ENCODE data around the gene IFT122. TPM values are rescaled to one million over a fixed set of nuclear protein-coding genes. Genes with fewer than 3 reads are reported as not detected.
"Not testable (repeated sequence)": the region's sequence is repeated elsewhere in the genome, so short reads cannot be mapped to it uniquely, and the experiment has no call there.

Gene IFT122
- total RNA-seq, 1 donor from 2014 or later, result 19.2 TPM

GRCh38 chr3:129540776-129541516 lies 100.9 kb downstream of the IFT122 start:
- TF ChIP-seq, protein P1, sequence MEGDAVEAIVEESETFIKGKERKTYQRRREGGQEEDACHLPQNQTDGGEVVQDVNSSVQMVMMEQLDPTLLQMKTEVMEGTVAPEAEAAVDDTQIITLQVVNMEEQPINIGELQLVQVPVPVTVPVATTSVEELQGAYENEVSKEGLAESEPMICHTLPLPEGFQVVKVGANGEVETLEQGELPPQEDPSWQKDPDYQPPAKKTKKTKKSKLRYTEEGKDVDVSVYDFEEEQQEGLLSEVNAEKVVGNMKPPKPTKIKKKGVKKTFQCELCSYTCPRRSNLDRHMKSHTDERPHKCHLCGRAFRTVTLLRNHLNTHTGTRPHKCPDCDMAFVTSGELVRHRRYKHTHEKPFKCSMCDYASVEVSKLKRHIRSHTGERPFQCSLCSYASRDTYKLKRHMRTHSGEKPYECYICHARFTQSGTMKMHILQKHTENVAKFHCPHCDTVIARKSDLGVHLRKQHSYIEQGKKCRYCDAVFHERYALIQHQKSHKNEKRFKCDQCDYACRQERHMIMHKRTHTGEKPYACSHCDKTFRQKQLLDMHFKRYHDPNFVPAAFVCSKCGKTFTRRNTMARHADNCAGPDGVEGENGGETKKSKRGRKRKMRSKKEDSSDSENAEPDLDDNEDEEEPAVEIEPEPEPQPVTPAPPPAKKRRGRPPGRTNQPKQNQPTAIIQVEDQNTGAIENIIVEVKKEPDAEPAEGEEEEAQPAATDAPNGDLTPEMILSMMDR (IDR thresholded peaks at IDR 0.05), result no peak
- H3K36me3 Mint-ChIP-seq (ENCODE audit: low read depth), result no peaks in the 10 kb centered on the region
- DNase-seq (no peak), ATAC-seq (ENCODE audit: low read depth) (no peak)
- H3K27me3 Mint-ChIP-seq, result no peaks in the 10 kb centered on the region
- H3K4me3 Mint-ChIP-seq, result no peak overlapping the region
- intact Hi-C loops (cut with micrococcal nuclease), result no loop called here
- ChIA-PET CTCF (no interaction called here), POLR2A (no interaction called here)
- H3K27ac Mint-ChIP-seq, result no peak overlapping the region
- H3K4me1 Mint-ChIP-seq, result no peaks in the 10 kb centered on the region
- H3K9me3 Mint-ChIP-seq, result no peaks in the 10 kb centered on the region

GRCh38 chr3:129542747-129543146 lies 102.7 kb downstream of the IFT122 start:
- no peaks in the 10 kb centered on the region for H3K27me3 Mint-ChIP-seq
- intact Hi-C loops (cut with micrococcal nuclease), result no loop called here
- H3K9me3 Mint-ChIP-seq, result no peaks in the 10 kb centered on the region
- no peak overlapping the region for H3K27ac Mint-ChIP-seq
- DNase-seq, result no peak
- TF ChIP-seq, protein P1 (IDR thresholded peaks at IDR 0.05), result no peak
- H3K4me1 Mint-ChIP-seq, result no peaks in the 10 kb centered on the region
- ATAC-seq (ENCODE audit: low read depth), result no peak
- no peaks in the 10 kb centered on the region for H3K36me3 Mint-ChIP-seq (ENCODE audit: low read depth)
- ChIA-PET CTCF (no interaction called here), POLR2A (no interaction called here)
- no peak overlapping the region for H3K4me3 Mint-ChIP-seq

DNA sequence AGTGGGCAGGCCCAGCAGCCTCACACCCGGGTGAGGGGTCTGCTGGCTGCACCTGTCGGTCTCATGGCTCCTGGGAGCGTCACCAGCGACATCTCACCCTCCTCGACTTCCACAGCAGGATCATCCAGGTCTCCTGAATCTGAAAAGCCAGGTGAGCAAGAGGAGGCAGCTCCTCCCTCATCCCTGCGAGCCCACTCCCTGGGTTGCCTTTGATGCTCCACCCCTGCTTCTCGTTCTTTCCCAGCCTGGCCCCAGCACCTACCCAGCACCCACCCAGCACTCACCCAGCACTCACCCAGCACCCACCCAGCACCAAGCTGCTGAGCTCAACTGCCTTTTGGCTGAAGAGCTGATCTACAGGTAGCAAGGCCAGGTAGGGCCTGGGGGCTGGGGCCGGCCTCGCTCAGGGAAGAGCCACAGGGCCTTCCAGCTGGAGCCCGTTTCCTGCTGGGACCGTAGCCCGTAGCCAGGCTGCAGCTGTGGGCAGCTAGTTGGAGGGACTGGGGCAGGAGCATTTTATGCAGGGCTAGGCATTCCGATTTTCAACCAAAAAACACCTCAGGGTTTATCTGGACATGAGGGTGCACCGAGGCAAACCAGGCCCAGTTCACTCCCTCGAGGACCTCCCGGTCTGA lies 103.2 kb downstream of the IFT122 start, which contains the start of gene H1-8:
Gene H1-8, plus strand, starts transcription at position 20 of the 635 bp plus-strand sequence. Its CDS starts 44 bp downstream, at position 64.
- ATAC-seq (ENCODE audit: low read depth) (no peak), DNase-seq (no peak)
- no peaks in the 10 kb centered on the region for H3K36me3 Mint-ChIP-seq (ENCODE audit: low read depth)
- CTCF ChIA-PET, result no interaction called here
- no peaks in the 10 kb centered on the region for H3K4me1 Mint-ChIP-seq
- H3K4me3 Mint-ChIP-seq, result no peak within 1 kb of the TSS
- POLR2A ChIA-PET, result no interaction called here
- H3K27ac Mint-ChIP-seq, result no peak within 1 kb of the TSS
- TF ChIP-seq, protein P1 (IDR thresholded peaks at IDR 0.05), result no peak
- intact Hi-C loops (cut with micrococcal nuclease), result no loop called here
- no peaks in the 10 kb centered on the region for H3K9me3 Mint-ChIP-seq
- no peaks in the 10 kb centered on the region for H3K27me3 Mint-ChIP-seq

DNA sequence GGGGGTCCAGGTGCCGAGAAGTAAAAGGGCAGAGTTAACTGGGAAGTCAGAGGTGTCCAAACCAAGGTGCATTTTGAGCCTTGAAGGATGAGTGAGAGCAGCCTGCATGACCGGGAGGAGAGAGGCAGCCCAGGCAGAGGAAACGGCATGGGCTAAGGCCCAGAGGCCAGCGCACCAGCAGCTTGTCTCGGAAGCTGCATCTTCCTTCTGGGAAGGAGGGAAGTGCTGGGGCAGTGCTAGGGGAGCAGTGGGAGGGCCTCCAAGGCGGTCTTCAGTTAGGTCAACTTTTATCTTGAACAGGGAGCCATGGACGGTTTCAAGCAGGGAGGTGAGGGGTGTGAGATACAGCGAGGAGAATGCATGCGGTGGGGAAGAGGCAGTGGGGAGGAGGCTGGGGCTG lies 104.0 kb downstream of the IFT122 start:
- POLR2A ChIA-PET, result no interaction called here
- intact Hi-C loops (cut with micrococcal nuclease), result no loop called here

DNA sequence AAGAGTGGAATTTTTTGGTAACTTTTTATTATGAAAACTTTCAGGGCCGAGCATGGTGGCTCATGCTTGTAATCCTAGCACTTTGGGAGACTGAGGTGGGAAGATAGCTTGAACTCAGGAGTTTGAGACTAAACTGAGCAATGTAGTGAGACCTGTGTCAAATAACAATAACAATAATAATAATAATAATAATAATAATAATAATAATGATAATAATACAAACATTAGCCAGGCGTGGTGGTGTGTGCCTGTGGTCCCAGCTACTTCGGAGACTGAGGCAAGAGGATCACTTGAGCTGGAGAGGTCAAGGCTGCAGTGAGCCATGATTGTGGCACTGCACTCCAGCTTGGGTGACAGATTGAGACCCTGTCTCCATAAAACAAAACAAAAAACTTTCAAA lies 105.9 kb downstream of the IFT122 start:
- H3K9me3 Mint-ChIP-seq; H3K4me1 Mint-ChIP-seq; DNase-seq; H3K4me3 Mint-ChIP-seq; POLR2A ChIA-PET; H3K36me3 Mint-ChIP-seq (ENCODE audit: low read depth); ATAC-seq (ENCODE audit: low read depth); CTCF ChIA-PET; intact Hi-C loops (cut with micrococcal nuclease); H3K27me3 Mint-ChIP-seq; H3K27ac Mint-ChIP-seq: not testable (repeated sequence)

More for the DNA sequence above, 104.0 kb downstream of the IFT122 start:
- Mint-ChIP-seq H3K9me3 (no peaks in the 10 kb centered on the region), H3K4me1 (no peaks in the 10 kb centered on the region), H3K27me3 (no peaks in the 10 kb centered on the region), H3K36me3 (ENCODE audit: low read depth) (no peaks in the 10 kb centered on the region), H3K4me3 (no peak overlapping the region), H3K27ac (no peak overlapping the region)
- no peak for ATAC-seq (ENCODE audit: low read depth)
- CTCF ChIA-PET, result no interaction called here
- DNase-seq, result no peak
- TF ChIP-seq, protein P1 (IDR thresholded peaks at IDR 0.05), result no peak
